HG03064 (cell line): ENCODE results near the gene PIM3.
"Not testable (repeated sequence)": the region's sequence is repeated elsewhere in the genome, so short reads cannot be mapped to it uniquely, and the experiment has no call there.

ENCODE experiments used
- ATAC-seq: cut with Tn5 transposase; IDR thresholded peaks from one replicate; pipeline ENCODE4 v1.9.1; 2021; ENCODE audit warnings: low read depth; ENCODE audit not compliant: unreplicated experiment

Gene PIM3

DNA sequence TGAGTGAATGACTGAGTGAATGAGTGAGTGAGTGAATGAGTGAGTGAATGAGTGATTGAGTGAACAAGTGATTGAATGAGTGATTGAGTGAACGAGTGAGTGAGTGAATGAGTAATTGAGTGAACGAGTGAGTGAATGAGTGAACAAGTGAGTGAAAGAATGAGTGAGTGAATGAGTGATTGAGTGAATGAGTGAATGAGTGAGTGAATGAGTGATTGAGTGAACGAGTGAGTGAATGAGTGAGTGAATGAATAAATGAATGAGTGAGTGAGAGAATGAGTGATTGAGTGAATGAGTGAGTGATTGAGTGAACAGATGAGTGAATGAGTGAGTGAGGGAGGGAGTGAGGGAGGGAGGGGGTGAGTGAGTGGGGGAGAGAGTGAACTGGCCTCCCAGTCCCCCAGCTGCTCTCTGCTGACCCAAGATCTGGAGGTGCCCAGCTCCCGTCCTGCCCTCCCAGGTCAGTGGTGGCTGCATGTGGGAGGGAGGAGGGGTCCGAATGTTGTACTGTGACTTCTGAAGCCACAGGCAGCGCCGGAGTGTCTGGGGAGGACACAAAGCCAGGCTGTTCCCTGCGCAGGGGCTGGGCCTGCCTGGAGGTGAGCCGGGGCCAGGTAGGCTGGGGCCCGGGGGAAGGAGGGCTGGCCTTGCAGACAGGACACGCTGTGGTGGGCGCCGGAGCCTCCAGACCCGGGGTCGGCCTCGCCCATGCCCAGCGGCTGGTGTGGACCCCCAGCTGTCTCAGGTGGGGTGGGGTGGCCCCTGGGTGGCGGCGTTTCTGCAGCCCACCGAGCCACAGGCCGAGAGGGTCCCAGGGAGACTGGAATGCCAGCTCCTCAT lies 17.8 kb upstream of the PIM3 start:
- ATAC-seq, result no peak

DNA sequence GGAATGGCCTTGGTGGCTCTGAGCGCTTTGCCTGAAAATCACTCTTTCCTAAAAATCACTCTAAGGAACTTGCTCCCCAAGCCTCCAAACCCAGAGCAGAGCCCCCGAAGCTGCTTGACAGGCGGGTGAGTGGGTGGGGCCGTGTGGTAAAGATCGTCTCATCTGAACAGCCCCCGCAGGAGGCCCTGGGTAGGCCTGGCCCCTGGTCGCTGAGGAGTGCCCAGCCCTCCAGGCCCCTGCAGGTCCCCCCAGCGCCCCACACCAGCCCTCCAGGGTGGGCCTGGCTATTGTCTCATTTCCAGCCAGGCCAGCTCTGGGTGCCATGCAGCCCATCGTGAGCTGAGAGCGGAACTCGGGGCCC lies 17.2 kb upstream of the PIM3 start:
- no peak for ATAC-seq

DNA sequence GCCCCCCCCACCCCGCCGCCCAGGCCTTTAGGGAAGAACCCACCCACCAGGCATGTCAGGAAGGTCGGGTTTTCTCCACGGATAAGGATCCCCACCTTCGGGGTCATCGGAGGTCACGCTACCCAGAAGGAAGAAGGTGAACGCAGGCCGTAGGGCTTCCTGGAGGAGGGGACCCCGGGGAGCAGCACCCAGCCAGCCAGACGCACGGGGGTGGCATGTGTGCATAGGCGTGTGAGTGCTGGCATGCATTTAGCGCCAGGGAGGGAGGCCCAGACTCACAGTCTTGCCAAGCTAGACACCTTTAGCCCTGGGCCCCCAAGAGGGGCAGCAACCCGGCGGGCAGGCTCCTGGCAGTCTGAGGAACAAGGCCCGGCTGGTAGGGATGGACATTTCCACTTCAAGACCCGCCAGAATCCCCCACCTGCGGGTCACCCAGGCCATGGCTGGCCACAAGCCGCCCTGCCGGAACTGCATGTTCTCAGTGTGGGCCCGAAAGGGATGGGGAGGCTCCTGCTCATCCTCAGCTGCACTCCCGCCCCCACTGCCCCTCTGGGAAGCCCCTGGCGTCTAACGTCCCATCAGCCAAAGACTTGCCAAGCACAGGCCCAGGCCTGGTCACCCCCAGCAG lies 16.7 kb upstream of the PIM3 start:
- ATAC-seq, result no peak

DNA sequence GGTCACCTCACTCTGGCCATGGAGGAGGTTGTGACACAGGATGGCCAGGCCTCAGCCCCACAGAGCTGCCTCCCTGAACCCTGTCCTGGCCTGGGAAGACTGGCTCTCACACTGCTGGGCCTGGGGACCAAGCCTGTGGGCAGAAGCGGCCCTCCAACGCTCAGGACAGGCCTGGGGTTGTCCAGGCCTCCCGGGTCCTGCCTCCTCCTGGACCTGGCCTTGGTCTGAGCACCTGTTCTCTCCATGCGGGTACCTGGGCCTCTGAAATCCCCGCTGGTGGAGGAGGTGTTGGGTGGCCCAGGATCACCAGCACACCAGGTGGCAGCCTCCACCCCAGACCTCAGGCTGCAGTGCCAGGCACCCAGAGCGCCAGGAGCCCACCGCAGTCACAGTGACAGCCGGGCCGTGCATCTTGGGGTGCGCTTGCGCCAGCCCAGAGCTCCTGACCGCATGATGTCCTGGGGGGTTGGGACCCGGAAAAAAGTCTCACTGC lies 16.1 kb upstream of the PIM3 start:
- no peak for ATAC-seq

DNA sequence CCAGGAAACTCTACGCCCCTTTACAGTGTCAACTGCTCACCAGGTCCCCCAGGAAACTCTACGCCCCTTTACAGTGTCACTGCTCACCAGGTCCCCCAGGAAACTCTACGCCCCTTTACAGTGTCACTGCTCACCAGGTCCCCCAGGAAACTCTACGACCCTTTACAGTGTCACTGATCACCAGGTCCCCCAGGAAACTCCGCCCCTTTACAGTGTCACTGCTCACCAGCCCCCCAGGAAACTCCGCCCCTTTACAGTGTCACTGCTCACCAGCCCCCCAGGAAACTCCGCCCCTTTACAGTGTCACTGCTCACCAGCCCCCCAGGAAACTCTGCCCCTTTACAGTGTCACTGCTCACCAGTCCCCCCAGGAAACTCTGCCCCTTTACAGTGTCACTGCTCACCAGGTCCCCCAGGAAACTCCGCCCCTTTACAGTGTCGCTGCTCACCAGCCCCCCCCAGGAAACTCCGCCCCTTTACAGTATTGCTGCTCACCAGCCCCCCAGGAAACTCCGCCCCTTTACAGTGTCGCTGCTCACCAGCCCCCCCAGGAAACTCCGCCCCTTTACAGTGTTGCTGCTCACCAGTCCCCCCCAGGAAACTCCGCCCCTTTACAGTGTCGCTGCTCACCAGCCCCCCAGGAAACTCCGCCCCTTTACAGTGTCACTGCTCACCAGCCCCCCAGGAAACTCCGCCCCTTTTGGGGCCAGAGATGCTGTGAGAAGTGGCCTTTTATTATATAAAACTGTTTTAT lies 15.4 kb upstream of the PIM3 start:
- not testable (repeated sequence) for ATAC-seq

DNA sequence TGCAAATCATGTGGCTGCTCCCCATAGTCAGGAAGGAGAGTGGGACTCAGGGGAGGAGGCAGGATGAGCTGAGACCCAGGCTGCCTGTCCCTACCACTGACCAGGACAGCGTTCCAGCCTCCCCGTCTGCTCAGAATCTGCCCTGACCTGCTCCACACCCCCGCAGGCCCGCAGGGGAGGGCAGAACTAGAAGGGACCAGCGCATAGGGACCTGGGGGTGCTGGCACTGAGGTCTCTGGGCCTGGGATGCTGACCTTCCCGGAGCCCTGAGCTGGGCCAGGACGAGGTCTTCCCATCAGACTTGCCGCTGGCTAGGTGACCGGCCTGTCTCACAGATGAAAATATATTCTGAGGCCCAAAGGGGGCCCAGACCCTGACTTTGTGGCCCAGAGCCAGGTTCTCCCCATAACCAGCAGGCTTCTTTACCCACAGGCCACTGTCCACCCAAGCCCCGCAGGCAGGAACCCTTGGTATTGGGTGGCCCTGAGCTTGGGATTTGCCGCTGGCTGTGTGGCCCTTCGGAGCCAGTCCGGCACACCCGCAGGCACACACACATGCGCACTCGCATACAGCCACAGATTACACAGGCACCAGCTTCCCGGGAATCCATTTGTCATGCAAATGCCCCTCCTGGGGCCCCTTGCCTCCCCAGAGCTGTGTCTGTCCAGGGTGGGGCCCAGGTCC lies 13.8 kb upstream of the PIM3 start:
- ATAC-seq, result no peak

DNA sequence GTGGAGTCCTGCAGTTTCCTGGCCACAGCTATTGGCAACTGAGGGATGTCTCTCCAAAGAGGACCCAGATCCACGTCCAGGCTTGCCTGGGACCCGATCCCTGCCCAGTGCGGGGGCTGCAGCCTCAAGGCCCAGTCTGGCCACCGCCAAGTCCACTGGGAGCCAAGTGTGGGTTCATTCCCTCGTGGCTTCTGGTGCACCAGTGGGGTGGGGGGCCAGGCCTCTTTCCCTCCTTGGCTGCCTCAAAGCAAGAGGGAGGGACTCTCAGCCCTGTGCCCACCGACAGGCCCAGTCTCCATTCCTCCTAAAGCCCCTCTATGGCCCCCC lies 13.3 kb upstream of the PIM3 start:
- no peak for ATAC-seq

DNA sequence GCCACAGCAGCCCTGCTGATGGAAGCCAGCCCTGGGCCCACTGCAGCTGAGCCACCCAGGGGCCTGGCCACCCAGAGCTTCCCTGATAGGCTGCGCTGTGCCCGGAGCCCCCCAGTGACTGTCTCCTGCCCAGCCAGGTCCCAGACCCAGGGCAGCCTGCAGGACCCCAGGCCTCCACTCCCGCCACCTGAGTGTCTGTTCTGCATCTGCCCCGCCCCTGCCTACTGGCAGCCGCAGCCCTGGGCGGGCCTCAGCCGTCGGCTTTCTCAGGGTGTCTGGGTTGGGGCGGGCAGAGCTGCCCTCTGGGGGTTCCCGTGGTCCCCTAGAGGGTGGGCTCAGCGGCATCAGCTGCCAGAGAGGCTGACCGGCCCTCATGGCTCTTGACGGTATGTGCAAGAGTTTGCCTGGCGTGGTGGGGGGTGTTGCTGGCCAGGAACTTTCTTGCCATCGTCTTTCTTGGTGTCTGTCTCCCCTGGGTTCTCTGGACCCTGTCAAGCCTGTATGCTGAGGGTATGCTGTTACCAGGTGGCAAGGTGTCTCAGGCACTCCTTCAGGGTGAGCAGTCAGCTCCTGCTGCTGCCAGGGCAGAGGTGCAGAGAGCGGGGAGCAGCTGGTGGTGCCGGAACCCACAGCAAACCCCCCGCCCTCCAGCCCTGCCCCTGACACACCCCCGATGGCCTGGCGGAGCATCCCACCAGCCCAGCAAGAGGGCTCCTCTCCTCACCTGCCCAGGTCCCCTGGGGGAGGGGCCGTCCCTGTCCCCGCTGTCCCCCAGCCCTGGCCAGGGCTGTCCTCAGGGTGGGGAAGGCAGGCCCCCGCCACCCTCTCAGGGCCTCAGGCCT lies 12.2 kb upstream of the PIM3 start:
- no peak for ATAC-seq

DNA sequence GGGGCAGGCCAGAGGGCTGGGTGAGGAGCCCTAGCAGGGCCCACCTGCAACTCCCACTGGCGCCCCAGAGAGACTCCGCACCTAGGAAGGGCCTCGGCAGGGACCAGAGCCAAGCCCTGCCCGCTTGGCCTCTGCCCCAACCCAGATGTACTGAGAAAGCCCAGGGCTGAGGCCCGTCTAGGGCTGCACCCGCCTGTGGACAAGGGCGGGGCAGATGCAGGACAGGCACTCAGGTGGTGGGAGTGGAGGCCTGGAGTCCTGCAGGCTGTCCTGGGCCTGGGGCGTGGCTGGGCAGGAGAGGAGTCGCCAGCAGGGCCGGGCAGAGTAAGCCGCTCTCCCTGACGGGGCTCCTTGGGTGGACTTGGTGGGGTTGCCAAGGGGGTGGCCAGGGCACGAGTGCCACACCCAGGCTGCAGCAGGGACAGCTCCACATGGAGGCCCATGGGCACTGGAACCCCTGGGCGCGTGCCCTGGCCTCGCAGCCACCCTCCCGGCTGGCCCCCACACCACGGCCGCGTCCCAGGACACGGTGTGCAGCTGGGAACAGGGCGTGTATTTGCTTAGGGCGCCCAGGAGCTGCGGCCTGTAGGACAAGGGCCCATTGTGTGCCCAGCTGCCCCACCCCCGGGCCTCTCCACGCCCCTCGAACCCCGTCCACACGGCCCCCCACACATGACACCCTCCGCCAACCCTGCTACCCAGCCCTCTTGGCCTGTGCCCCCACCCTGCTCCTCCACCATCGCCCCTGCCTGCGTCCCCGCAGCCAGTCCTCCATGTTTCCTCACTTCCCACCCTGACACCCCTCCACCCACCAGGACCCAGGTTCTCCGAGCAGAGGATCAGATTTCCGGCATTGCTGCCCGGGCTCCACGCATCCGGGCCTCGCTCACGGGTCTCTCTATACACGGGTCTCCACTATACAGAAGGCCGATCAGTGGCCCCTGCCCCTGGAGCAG lies 11.3 kb upstream of the PIM3 start:
- no peak for ATAC-seq

DNA sequence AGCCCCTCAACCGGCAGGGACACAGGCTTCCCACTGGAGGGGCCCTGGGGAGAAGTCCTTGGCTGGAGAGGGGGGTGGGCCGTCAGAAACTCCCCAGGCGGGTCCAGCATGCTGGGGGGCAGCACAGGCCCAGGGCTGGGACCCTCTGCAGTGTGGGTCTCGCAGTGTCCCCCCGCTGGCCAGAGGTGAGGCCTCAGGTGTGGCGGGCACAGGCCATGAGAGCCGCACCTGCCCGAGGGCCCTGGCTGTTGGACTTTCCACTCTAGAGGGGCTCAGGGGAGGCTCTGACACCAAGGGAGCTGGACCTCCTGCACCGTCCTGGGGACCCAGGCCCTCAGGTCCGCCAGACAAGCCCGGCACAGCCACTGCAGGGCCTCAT lies 10.7 kb upstream of the PIM3 start:
- no peak for ATAC-seq

DNA sequence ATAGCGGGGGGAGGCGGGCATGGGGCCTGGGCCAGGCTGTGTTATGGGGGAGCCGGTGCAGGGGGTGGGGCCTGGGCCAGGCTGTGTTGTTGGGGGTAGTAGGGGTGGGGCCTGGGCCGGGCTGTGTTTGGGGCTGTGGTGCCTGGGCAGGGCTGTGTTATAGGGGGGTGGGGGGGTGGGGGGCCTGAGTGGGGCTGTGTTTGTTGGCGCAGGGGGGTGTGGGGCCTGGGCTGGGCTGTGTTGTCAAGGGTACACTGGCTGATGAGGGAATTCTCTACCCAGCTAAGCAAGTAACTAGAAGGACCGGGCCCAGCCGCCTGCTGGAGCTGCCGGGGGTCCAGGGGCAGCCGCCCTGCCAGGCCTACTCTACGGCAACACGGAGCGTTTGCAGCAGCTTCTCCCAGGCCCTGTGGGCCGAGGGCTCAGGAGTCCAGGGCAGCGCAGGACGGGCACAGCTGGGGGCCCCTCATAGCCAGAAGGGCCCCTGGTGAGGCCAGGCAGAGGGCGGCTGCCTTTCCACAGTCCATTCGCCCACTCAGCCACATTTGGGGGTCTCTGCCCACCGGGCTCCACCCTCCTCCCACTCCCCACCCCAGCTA lies 10.1 kb upstream of the PIM3 start:
- no peak for ATAC-seq

DNA sequence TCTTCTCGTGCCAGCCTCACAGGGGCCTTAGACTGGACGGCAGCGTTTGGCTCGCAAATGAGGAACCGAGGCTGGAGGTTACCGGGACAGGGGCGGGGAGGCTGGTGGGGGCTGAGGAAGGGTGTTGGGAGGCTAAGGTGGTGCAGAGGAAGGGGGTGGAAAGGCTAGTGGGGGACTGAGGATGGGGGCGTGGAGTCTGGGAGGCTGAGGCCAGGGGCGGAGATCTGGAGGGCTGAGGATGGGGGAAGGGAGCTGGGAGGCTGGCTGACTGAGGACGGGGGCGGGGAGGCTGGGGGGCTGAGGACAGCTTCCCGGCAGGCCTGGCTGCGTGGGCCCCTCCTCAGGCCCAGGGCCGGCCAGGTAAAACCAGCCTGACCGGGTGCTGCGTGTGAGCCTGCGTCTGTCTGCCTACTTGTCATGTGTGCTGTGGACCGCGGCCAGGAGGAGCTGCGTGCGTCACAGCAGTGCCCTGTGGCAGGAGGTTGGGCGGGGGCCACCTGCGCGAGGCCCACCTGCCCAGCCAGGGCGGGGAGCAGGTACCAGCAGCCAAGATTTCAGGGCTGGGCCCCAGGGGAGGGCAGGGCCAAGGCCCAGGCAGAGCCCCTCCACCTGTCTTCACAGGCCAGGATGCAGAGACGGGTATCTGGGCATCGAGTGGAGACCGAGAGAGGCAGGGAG lies 9.4 kb upstream of the PIM3 start:
- ATAC-seq, result no peak

DNA sequence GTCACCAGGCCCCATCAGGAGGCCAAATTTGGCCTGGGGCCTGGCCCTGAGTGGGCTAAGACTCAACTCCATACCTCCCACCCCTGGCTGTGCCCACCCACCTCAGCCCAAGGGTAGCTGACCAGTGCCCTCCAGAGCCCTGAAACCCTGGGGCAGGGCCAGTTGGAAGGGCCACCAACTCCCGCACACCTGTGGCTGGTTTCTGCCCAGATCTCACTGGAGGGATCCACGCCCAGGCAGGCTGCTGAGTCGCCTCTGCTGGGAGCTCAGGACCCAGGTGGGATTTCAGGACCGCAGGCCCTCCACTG lies 8.9 kb upstream of the PIM3 start:
- ATAC-seq, result no peak

DNA sequence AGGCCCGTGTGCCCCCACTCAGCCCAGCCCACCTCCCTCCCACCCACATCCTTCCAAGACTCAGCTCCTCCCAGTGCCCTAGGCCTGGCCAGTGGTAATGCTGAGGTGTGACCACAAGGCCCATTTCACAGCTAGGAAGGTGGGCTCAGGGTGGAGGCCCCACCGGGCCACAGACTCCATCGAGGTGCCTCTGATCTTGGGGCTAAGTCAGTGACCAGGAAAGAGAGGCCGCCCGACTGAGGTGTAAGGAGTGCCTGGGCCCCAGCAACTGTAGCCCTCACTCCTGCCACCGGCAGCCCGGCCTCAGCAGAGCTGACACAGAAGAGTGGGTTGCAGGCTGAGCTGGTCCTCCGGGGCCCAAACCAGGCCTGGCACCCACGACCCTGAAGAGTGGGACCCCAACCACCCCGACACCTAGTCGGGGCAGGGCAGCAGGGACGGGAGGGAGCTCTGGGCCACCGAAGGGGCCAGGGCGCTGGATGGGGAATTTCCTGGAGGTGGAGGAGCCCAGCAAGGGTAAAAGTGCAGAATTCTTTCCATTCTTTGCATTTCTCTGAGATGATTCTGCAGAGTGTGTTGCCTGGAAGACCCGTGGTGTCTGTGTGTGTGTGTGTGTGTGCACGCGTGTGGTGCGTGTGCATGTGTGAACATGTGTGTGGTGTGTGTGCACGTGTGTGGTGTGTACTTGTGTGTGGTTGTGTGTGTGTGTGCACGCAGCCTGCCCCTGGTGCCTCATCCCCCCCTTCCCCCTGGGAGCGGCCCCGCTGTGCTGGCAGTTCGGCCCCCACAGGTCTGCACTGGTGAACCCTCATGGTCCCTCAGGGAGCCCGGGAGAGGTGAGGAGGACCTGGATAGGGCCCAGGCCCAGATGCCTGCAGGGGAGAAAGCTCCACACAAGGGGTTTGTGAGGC lies 8.3 kb upstream of the PIM3 start:
- ATAC-seq, result no peak

DNA sequence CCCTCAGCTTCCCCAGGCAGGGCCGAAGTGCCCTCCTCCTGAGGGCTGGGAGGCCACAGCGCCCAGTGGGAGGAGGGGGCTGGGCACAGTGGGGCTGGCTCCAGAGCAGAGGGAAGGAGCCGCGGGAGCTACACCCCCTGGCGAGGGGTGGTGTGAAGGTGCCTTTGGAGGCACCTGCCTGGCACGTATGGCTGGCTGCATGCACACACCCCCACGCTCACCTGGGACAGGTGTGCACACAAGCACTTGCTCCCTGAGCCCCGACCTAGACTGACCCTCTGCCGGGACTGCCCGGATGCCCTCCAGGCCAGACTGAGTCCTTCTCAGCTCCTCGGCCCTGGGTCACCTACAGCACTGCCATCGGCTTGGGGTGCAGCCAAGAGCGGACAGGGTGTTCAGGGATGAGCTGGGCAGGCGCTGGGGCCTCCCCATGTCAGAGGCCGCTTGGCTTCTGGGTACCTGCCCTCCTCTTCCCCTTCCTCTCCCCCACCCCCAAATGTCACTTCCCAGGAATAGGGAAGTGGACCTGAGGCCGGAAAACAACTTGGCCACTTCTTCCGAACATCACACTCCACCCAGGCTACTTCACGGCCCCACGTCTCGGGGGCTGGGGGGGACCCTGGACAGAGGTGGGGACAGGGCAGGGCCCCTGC lies 7.4 kb upstream of the PIM3 start:
- ATAC-seq, result no peak

DNA sequence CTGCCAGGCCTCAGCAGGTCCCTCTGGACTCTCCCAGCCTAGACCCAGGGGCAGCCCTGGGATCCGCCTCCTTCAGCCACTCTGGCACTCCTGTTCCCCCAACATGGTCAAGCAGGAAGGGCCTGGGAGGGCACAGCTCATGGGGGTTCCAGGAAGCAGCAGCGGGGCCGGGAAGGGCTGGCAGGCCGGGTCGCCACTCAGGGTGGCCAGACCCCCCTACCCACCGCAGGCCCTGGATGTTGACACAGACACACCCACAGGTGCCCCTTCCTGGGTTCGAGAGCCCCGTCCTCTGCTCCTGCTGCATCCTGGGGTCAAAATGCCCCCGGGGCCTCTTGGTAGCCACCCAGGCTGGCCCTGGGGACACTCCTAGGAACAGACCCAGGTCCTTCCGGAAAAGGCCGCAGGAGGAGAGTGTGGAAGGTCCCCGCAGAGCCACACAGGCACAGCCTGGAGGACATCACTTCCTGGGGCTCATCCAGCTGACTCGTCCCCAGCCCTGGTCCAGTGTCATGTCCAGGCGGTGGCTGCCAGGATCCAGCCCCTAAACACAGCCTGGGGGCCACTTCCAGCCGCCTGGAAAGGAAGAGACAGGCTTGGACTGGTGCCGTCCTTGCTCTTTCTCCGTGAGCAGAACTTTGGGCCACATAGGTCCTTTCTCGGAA lies 6.8 kb upstream of the PIM3 start:
- no peak for ATAC-seq
